A673 (cell line): ENCODE results near the gene ITGB3. TPM values are rescaled to one million over a fixed set of nuclear protein-coding genes. Genes with fewer than 3 reads are reported as not detected.
A peak's percentile ranks its signal among the peaks of the same experiment; 100 is the strongest.
"Not testable (repeated sequence)": the region's sequence is repeated elsewhere in the genome, so short reads cannot be mapped to it uniquely, and the experiment has no call there.

ENCODE experiments used
- BruUV-seq: library from RNA; stranded (reverse); fragments of 400-500 nt; replicated peaks from 2 replicates; lab custom pipeline; 2021; lab: Mats Ljungman, UMichigan
- CTCF ChIA-PET: fragments of 300-600 bp; sonication (Branson Sonifier 250); formaldehyde crosslinking; loops from one replicate; lab custom pipeline; 2022; ENCODE audit warnings: antibody characterized with exemption; lab: Charles Lee
- POLR2A ChIA-PET: fragments of 300-600 bp; sonication (Branson Sonifier 250); formaldehyde crosslinking; loops from one replicate; lab custom pipeline; 2022; ENCODE audit warnings: antibody characterized with exemption; ENCODE audit not compliant: low non-redundant PET; lab: Charles Lee
- DNase-seq: peaks from one replicate; pipeline ENCODE4 v3.0.0-alpha.2; 2015; ENCODE audit warnings: low spot score
- H3K27ac ChIP-seq: fragments of 200-600 bp; sonication (generic); 2 replicates; pipeline ENCODE4 v1.5.1; 2016; ENCODE audit warnings: mixed run types, low read depth, mild to moderate bottlenecking, mixed read lengths, antibody characterized with exemption, low read length; ENCODE audit not compliant: poor library complexity, severe bottlenecking
- H3K27me3 ChIP-seq: fragments of 200-600 bp; sonication (generic); replicated peaks from 2 replicates; pipeline ENCODE4 v1.6.1; 2017; ENCODE audit warnings: mixed run types, low read depth, mild to moderate bottlenecking, mixed read lengths, antibody characterized with exemption, low read length; ENCODE audit not compliant: insufficient read depth, poor library complexity
- H3K36me3 ChIP-seq: fragments of 200-600 bp; sonication (generic); 2 replicates; pipeline ENCODE4 v1.6.1; 2016; ENCODE audit warnings: mixed run types, mild to moderate bottlenecking, mixed read lengths, antibody characterized with exemption, low read length; ENCODE audit not compliant: insufficient read depth, poor library complexity, severe bottlenecking
- H3K4me1 ChIP-seq: fragments of 200-600 bp; sonication (generic); 2 replicates; pipeline ENCODE4 v1.6.1; 2017; ENCODE audit warnings: mixed run types, mild to moderate bottlenecking, mixed read lengths, antibody characterized with exemption, low read length; ENCODE audit not compliant: insufficient read depth, poor library complexity, severe bottlenecking
- H3K4me3 ChIP-seq: fragments of 200-600 bp; sonication (generic); 2 replicates; pipeline ENCODE4 v1.5.1; 2016; ENCODE audit warnings: low read depth, mixed run types, mild to moderate bottlenecking, mixed read lengths, low read length; ENCODE audit not compliant: poor library complexity, severe bottlenecking
- H3K9me3 ChIP-seq: fragments of 200-600 bp; sonication (generic); 2 replicates; pipeline ENCODE4 v1.6.1; 2016; ENCODE audit warnings: mixed run types, low read depth, mild to moderate bottlenecking, mixed read lengths, antibody characterized with exemption, low read length; ENCODE audit not compliant: poor library complexity, severe bottlenecking
- CTCF ChIP-seq: fragments of 300-800, 200-600 bp; sonication (generic); conservative IDR thresholded peaks from 2 replicates; pipeline ENCODE4 v1.5.1; 2017; ENCODE audit warnings: low read depth, mild to moderate bottlenecking, antibody characterized with exemption, low read length, moderate library complexity, mixed read lengths
- EZH2 ChIP-seq: fragments of 200-600 bp; sonication (generic); IDR thresholded peaks from 2 replicates; pipeline ENCODE4 v1.6.1; 2017; ENCODE audit warnings: borderline replicate concordance, low read depth, mild to moderate bottlenecking, mixed read lengths, antibody characterized with exemption, low read length; ENCODE audit not compliant: poor library complexity, severe bottlenecking
- intact Hi-C: fragments of 100-400 bp; cut with micrococcal nuclease; formaldehyde crosslinking; loops from one replicate; pipeline ENCODE4 v1.10.0; 2022; ENCODE audit not compliant: unreplicated experiment
- total RNA-seq: library from RNA; stranded (reverse); gene quantifications from 2 replicates; pipeline ENCODE4 v1.2.3, GENCODE V29; 2021

The ITGB3 gene
- total RNA-seq, 1 experiment from 2014 or later: not detected

DNA sequence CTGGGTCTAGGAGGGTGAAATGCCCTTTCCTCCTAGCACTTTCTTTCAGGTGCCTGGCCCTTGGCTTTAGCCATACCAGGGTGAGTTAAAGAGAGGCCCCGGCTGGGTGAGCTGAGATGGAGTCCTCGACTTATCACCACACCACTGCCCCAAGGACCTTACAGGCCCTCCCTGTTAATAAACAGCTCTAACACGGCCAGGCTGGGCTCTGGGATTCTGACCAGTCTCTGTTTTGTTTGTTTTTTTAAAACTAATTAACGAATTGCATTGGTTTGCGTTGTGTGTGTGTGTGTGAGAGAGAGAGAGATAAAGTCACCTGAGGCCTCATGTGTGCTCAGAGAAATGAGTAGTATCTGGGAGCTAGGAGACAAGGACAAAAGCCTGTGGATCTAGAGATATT lies 30.2 kb upstream of the ITGB3 start:
- no TSS peak for BruUV-seq
- Histone ChIP-seq H3K4me3 (no peak overlapping the region), H3K27ac (no peak overlapping the region), H3K4me1 (peaks cover 7% of the 10 kb centered on the region), H3K36me3 (no peaks in the 10 kb centered on the region), H3K27me3 (no peaks in the 10 kb centered on the region), H3K9me3 (no peaks in the 10 kb centered on the region)
- ChIA-PET CTCF (no interaction called here), POLR2A (no interaction called here)
- intact Hi-C loops: no loop called here
- no peak for DNase-seq
- TF ChIP-seq CTCF: no peak
- TF ChIP-seq EZH2: no peak

DNA sequence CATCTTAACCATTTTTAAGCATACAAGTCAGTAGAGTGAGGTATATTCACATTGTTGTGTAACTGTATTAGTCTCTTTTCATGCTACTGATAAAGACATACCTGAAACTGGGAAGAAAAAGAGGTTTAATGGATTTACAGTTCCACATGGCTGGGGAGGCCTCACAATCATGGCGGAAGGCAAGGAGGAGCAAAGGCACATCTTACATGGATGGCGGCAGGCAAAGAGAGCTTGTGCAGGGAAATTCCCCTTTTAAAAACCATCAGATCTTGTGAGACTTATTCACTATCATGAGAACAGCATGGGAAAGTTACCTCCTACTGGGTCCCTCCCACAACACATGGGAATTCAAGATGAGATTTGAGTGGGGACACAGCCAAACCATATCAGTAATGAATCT lies 29.6 kb upstream of the ITGB3 start:
- H3K4me1 ChIP-seq, H3K27ac ChIP-seq, CTCF ChIA-PET, intact Hi-C loops, H3K4me3 ChIP-seq, BruUV-seq, H3K27me3 ChIP-seq, POLR2A ChIA-PET, DNase-seq, H3K36me3 ChIP-seq, H3K9me3 ChIP-seq: not testable (repeated sequence)

DNA sequence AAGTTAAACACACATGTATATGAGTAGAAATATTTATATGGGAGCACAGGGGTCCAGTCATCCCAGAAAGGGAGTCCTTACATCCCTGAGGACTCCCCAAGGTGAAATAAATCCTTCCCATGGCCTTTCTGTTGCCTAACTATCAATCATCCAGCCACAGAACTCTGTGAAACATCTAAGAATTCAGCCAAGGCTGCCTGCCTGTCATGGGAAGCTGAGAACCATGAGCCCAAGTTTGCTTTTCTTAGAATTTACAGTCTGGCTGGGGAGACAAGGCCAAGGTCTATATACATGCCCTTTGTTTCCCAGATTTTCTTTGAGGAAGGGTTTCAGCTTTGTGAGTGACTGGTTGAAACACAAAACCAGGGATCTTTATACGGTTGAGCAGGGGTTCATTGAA lies 28.7 kb upstream of the ITGB3 start:
- H3K36me3 ChIP-seq: no peaks in the 10 kb centered on the region
- ChIA-PET POLR2A (no interaction called here), CTCF (no interaction called here)
- H3K27ac ChIP-seq: no peak overlapping the region
- no TSS peak for BruUV-seq
- DNase-seq: no peak
- intact Hi-C loops: no loop called here
- H3K4me3 ChIP-seq: no peak overlapping the region
- no peaks in the 10 kb centered on the region for H3K9me3 ChIP-seq
- no peaks in the 10 kb centered on the region for H3K27me3 ChIP-seq
- peaks cover 8% of the 10 kb centered on the region for H3K4me1 ChIP-seq
- TF ChIP-seq CTCF: no peak
- TF ChIP-seq EZH2: no peak

GRCh38 chr17:47225436-47225858 lies 28.2 kb upstream of the ITGB3 start:
- ChIA-PET CTCF (no interaction called here), POLR2A (no interaction called here)
- H3K4me3 ChIP-seq: no peak overlapping the region
- no peak overlapping the region for H3K27ac ChIP-seq
- TF ChIP-seq CTCF (no peak), EZH2 (no peak)
- no peaks in the 10 kb centered on the region for H3K9me3 ChIP-seq
- no TSS peak for BruUV-seq
- intact Hi-C loops: no loop called here
- peaks cover 10% of the 10 kb centered on the region for H3K4me1 ChIP-seq
- no peaks in the 10 kb centered on the region for H3K27me3 ChIP-seq
- H3K36me3 ChIP-seq: no peaks in the 10 kb centered on the region
- peak; percentile 59 for DNase-seq
